ENCODE results near the gene NFE2L2. TPM values are rescaled to one million over a fixed set of nuclear protein-coding genes. Genes with fewer than 3 reads are reported as not detected.

NFE2L2 gene
- total and polyA plus RNA-seq, 2 experiments from 2014 or later: 35.0 to 39.1 TPM

- Histone ChIP-seq H3K4me3 (no peak overlapping the region), H3K4me1 (ENCODE audit: insufficient read depth) (peaks cover 9% of the 10 kb centered on the region), H3K36me3 (ENCODE audit: insufficient read depth) (peaks cover 9% of the 10 kb centered on the region; the same call in 1 of the 2 replicates), H3K79me2 (replicated peaks; ENCODE audit: insufficient read depth) (no peaks in the 10 kb centered on the region), H2AFZ (no peak overlapping the region), H3F3A (replicated peaks; ENCODE audit: low read depth) (no peaks in the 10 kb centered on the region; the same call in 1 of the 2 replicates), H3K27me3 (ENCODE audit: insufficient read depth) (no peaks in the 10 kb centered on the region), H3K9me2 (ENCODE audit: insufficient read depth) (no peaks in the 10 kb centered on the region), H4K20me1 (replicated peaks; ENCODE audit: insufficient read depth) (peaks cover 2% of the 10 kb centered on the region; the same call in 1 of the 2 replicates), H3K27ac (ENCODE audit: low read depth) (peak overlapping the region; percentile 67), H3K4me2 (no peak overlapping the region)
- Mint-ChIP-seq H3K27ac (no peak overlapping the region), H3K4me1 (peaks cover 20% of the 10 kb centered on the region; the same call in 2 of the 3 replicates), H3K27me3 (ENCODE audit: insufficient read depth, low read depth, poor library complexity) (peaks cover 13% of the 10 kb centered on the region), H3K36me3 (ENCODE audit: low read depth) (peaks cover 37% of the 10 kb centered on the region), H3K4me3 (no peak overlapping the region), H3K9me3 (no peaks in the 10 kb centered on the region; the same call in 2 of the 3 replicates)
- no peak for DNase-seq (ENCODE audit: low spot score)
- TF ChIP-seq POLR2AphosphoS5 (IDR thresholded peaks at IDR 0.05; ENCODE audit: low read depth): no peak
- no peak for TF ChIP-seq ZNF331 (CRISPR knock-in tag; IDR thresholded peaks at IDR 0.05; ENCODE audit: low read depth)
- TF ChIP-seq EZH2 (IDR thresholded peaks at IDR 0.05; ENCODE audit: low read depth, unreplicated experiment): no peak
- no peak for TF ChIP-seq CREB1 (CRISPR knock-in tag; IDR thresholded peaks at IDR 0.05; ENCODE audit: low read depth)
- TF ChIP-seq CTCF (conservative IDR thresholded peaks at IDR 0.05; ENCODE audit: low read depth in 2 of 2): no peak
- TF ChIP-seq NANOG (IDR thresholded peaks at IDR 0.05; ENCODE audit: borderline replicate concordance): no peak
- TF ChIP-seq REST (IDR thresholded peaks at IDR 0.05; ENCODE audit: unreplicated experiment): no peak
- no peak for TF ChIP-seq ZNF114 (CRISPR knock-in tag; IDR thresholded peaks at IDR 0.05)
- TF ChIP-seq JUNB (IDR thresholded peaks at IDR 0.05; ENCODE audit: unreplicated experiment): no peak
- TF ChIP-seq EZH2phosphoT487 (IDR thresholded peaks at IDR 0.05; ENCODE audit: unreplicated experiment): no peak
- no peak for TF ChIP-seq ETS1 (IDR thresholded peaks at IDR 0.05)
- TF ChIP-seq ZNF462 (CRISPR knock-in tag; IDR thresholded peaks at IDR 0.05): no peak
- no peak for TF ChIP-seq STAT1 (IDR thresholded peaks at IDR 0.05; ENCODE audit: unreplicated experiment)
- ATAC-seq: no peak
Observed at GRCh38 chr2:177225965-177226360, 38.6 kb downstream of the NFE2L2 start.

Data from GM23338 (cell line).